OCI-LY7 (cell line): ENCODE data around the gene EIF4H. TPM values are rescaled to one million over a fixed set of nuclear protein-coding genes. Genes with fewer than 3 reads are reported as not detected.
"Not testable (repeated sequence)": the region's sequence is repeated elsewhere in the genome, so short reads cannot be mapped to it uniquely, and the experiment has no call there.

Source experiments
- BruUV-seq: library from RNA; stranded (reverse); fragments of 400-500 nt; replicated peaks from 2 replicates; lab custom pipeline; 2021; lab: Mats Ljungman, UMichigan
- CTCF ChIA-PET: fragments of 300-600 bp; sonication (Branson Sonifier 250); formaldehyde crosslinking; loops from one replicate; lab custom pipeline; 2022; ENCODE audit warnings: antibody characterized with exemption; ENCODE audit not compliant: unreplicated experiment; lab: Charles Lee
- POLR2A ChIA-PET: fragments of 300-600 bp; sonication (Branson Sonifier 250); formaldehyde crosslinking; loops from one replicate; lab custom pipeline; 2022; ENCODE audit warnings: antibody characterized with exemption; lab: Charles Lee
- DNase-seq: peaks from one replicate; pipeline ENCODE4 v3.0.0-alpha.2; 2015; ENCODE audit warnings: low spot score
- H2AFZ ChIP-seq: fragments of 200-600 bp; sonication (generic), shearing (Covaris generic); 2 replicates; pipeline ENCODE4 v1.6.1; 2014; ENCODE audit warnings: mild to moderate bottlenecking, antibody characterized with exemption, low read length, moderate library complexity
- H3K27ac ChIP-seq: fragments of 200-600 bp; sonication (generic); 2 replicates; pipeline ENCODE4 v1.5.1; 2014; ENCODE audit warnings: mixed run types, low read depth, mild to moderate bottlenecking, moderate library complexity, low read length, inconsistent platforms; ENCODE audit not compliant: poor library complexity, severe bottlenecking
- H3K36me3 ChIP-seq: fragments of 200-600 bp; sonication (generic); 2 replicates; pipeline ENCODE4 v1.6.1; 2014; ENCODE audit warnings: mild to moderate bottlenecking, antibody characterized with exemption, low read length, moderate library complexity, mixed read lengths; ENCODE audit not compliant: insufficient read depth
- H3K4me1 ChIP-seq: fragments of 200-600 bp; sonication (generic); 2 replicates; pipeline ENCODE4 v1.5.1; 2014; ENCODE audit warnings: mild to moderate bottlenecking, low read length; ENCODE audit not compliant: insufficient read depth, poor library complexity, severe bottlenecking
- H3K4me2 ChIP-seq: fragments of 200-600 bp; sonication (generic); 2 replicates; pipeline ENCODE4 v1.6.1; 2014; ENCODE audit warnings: mild to moderate bottlenecking, low read length
- H3K4me3 ChIP-seq: fragments of 200-600 bp; sonication (generic); 2 replicates; pipeline ENCODE4 v1.5.1; 2014; ENCODE audit warnings: mild to moderate bottlenecking, low read depth, low read length; ENCODE audit not compliant: poor library complexity, severe bottlenecking
- H3K79me2 ChIP-seq: fragments of 200-600 bp; sonication (generic); 2 replicates; pipeline ENCODE4 v1.6.1; 2016; ENCODE audit warnings: low read depth, mild to moderate bottlenecking, low read length, moderate library complexity, mixed read lengths; ENCODE audit not compliant: insufficient read depth
- H3K9me2 ChIP-seq: fragments of 200-600 bp; sonication (generic); 2 replicates; pipeline ENCODE4 v1.6.1; 2016; ENCODE audit warnings: mild to moderate bottlenecking, low read length, mixed read lengths; ENCODE audit not compliant: insufficient read depth
- H3K9me3 ChIP-seq: fragments of 200-600 bp; sonication (generic); 2 replicates; pipeline ENCODE4 v1.6.1; 2014; ENCODE audit warnings: mild to moderate bottlenecking, mixed run types, low read length, mixed read lengths
- H4K20me1 ChIP-seq: fragments of 200-600 bp; sonication (generic); 2 replicates; pipeline ENCODE4 v1.6.1; 2014; ENCODE audit warnings: mild to moderate bottlenecking, antibody characterized with exemption, low read length, moderate library complexity, mixed read lengths; ENCODE audit not compliant: insufficient read depth
- CTCF ChIP-seq: fragments of 200-600 bp; sonication (generic); conservative IDR thresholded peaks from 2 replicates; pipeline ENCODE4 v1.5.1; 2014; ENCODE audit warnings: mild to moderate bottlenecking, antibody characterized with exemption, low read length, moderate library complexity, mixed read lengths
- EZH2phosphoT487 ChIP-seq: fragments of 200-600 bp; sonication (generic); IDR thresholded peaks from 2 replicates; pipeline ENCODE4 v1.6.1; 2018; ENCODE audit warnings: low read depth, borderline replicate concordance, mild to moderate bottlenecking, mixed run types, antibody characterized with exemption, low read length, moderate library complexity, mixed read lengths
- intact Hi-C: fragments of 100-400 bp; cut with micrococcal nuclease; formaldehyde crosslinking; loops from one replicate; pipeline ENCODE4 v1.10.0; 2022; ENCODE audit not compliant: unreplicated experiment
- total RNA-seq, 2 experiments: library from RNA; depleted of rRNA in 1 of 2; stranded (reverse); fragments of >200 nt in 1 of 2; shearing (Covaris generic) in 1 of 2; gene quantifications; 2 replicates each; pipeline ENCODE4 v1.2.3, GENCODE V29; 2014 to 2022

The EIF4H gene
- total RNA-seq, 2 experiments from 2014 or later, result 202 to 345 TPM

GRCh38 chr7:74195968-74196654, 22.0 kb downstream of the EIF4H start:
- H3K4me2 ChIP-seq, H2AFZ ChIP-seq, H3K4me1 ChIP-seq, H3K4me3 ChIP-seq, DNase-seq, CTCF ChIA-PET, POLR2A ChIA-PET, H4K20me1 ChIP-seq, H3K9me3 ChIP-seq, H3K27ac ChIP-seq, H3K9me2 ChIP-seq, H3K79me2 ChIP-seq, intact Hi-C loops, BruUV-seq: not testable (repeated sequence)
- peaks cover 63% of the 10 kb centered on the region for H3K36me3 ChIP-seq

DNA sequence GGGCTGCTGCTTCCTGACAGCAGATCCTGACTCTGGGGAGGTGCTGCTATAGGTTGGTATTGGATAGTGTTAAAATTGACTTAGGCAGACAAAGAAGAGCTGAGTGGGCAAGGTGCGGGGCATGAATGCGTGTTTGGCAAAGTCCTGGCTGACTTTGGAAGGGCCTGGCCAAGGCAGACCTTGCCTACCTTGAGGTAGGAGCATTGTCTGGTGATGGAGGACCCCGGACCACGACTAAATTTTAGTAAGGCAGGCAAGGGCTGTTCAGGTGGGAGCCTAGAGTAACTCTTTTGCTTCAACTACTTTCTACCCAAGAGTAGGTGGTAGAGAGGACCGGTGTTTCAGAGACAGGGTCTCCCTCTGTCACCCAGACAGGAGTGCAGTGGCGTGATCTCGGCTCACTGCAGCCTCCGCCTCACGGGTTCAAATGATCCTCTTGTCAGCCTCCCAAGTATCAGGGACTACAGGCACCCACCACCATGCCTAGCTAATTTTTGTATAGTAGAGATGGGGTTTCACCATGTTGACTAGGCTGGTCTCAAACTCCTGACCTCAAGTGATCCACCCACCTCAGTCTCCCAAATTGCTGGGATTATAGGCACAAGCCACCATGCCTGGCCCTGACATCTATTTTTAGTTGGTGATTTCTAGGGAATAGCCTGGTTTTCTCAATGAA, 23.4 kb downstream of the EIF4H start:
- Histone ChIP-seq H4K20me1 (no peaks in the 10 kb centered on the region), H3K79me2 (peaks cover 5% of the 10 kb centered on the region; the same call in 1 of the 2 replicates), H3K36me3 (peaks cover 48% of the 10 kb centered on the region), H3K27ac (no peak overlapping the region), H3K9me3 (no peaks in the 10 kb centered on the region), H2AFZ (no peak overlapping the region), H3K4me3 (no peak overlapping the region), H3K4me1 (no peaks in the 10 kb centered on the region), H3K4me2 (no peak overlapping the region), H3K9me2 (no peaks in the 10 kb centered on the region)
- POLR2A ChIA-PET, result interaction anchor here (0.7 kb wide), 1 partner anchor 128 kb away, joined by 3 read pairs; no protein-coding TSS in a partner anchor
- no peak for DNase-seq
- no TSS peak for BruUV-seq
- CTCF ChIA-PET, result interaction anchor here (0.5 kb wide), 1 partner anchor 208 kb away, joined by 7 read pairs; no protein-coding TSS in a partner anchor
- TF ChIP-seq CTCF, result no peak
- no peak for TF ChIP-seq EZH2phosphoT487
- intact Hi-C loops, result no loop called here

- Histone ChIP-seq H4K20me1 (no peaks in the 10 kb centered on the region), H3K4me1 (no peaks in the 10 kb centered on the region), H3K4me2 (no peak overlapping the region), H3K9me3 (no peaks in the 10 kb centered on the region), H3K36me3 (peaks cover 26% of the 10 kb centered on the region), H3K79me2 (no peaks in the 10 kb centered on the region), H3K4me3 (no peak overlapping the region), H3K27ac (no peak overlapping the region), H2AFZ (no peak overlapping the region), H3K9me2 (no peaks in the 10 kb centered on the region)
- TF ChIP-seq CTCF, result no peak
- no peak for TF ChIP-seq EZH2phosphoT487
- ChIA-PET POLR2A (interaction anchor here (0.6 to 1.9 kb wide), 3 partner anchors 20 to 211 kb away, joined by 3 to 4 read pairs (median 4); no protein-coding TSS in a partner anchor), CTCF (interaction anchor here (1.1 kb wide), 1 partner anchor 131 kb away, joined by 4 read pairs; no protein-coding TSS in a partner anchor)
- intact Hi-C loops, result no loop called here
- no peak for DNase-seq
- no TSS peak for BruUV-seq
These were observed 25.6 kb downstream of the EIF4H start for GRCh38 chr7:74199551-74200355.
